GM21737 (cell line): ENCODE data around the gene DENND1A.
"Not testable (repeated sequence)": the region's sequence is repeated elsewhere in the genome, so short reads cannot be mapped to it uniquely, and the experiment has no call there.

Source experiments
- ATAC-seq: cut with Tn5 transposase; IDR thresholded peaks from one replicate; pipeline ENCODE4 v1.9.1; 2021; ENCODE audit warnings: mild to moderate bottlenecking, moderate library complexity; ENCODE audit not compliant: unreplicated experiment

The DENND1A gene

GRCh38 chr9:123952641-123953495 lies 22.9 kb upstream of the DENND1A start:
- ATAC-seq, result no peak

- ATAC-seq, result no peak
Observed at GRCh38 chr9:123948286-123948685, 18.4 kb upstream of the DENND1A start.

- ATAC-seq, result no peak
Observed at GRCh38 chr9:123947326-123947725, 17.4 kb upstream of the DENND1A start.

- no peak for ATAC-seq
Observed at GRCh38 chr9:123946101-123946821, 16.3 kb upstream of the DENND1A start.

- ATAC-seq, result no peak
Observed at GRCh38 chr9:123945532-123945931, 15.6 kb upstream of the DENND1A start.

- not testable (repeated sequence) for ATAC-seq
Observed at GRCh38 chr9:123944464-123944863, 14.5 kb upstream of the DENND1A start.

- ATAC-seq, result no peak
Observed at GRCh38 chr9:123943671-123944070, 13.7 kb upstream of the DENND1A start.

GRCh38 chr9:123942542-123942941 lies 12.6 kb upstream of the DENND1A start:
- no peak for ATAC-seq

- no peak for ATAC-seq
Observed at GRCh38 chr9:123941524-123942070, 11.7 kb upstream of the DENND1A start.

- ATAC-seq, result no peak
Observed at GRCh38 chr9:123940721-123941523, 11.0 kb upstream of the DENND1A start.

GRCh38 chr9:123938401-123938800 lies 8.5 kb upstream of the DENND1A start:
- ATAC-seq, result no peak

- ATAC-seq, result not testable (repeated sequence)
Observed at GRCh38 chr9:123936575-123936974, 6.6 kb upstream of the DENND1A start.

- ATAC-seq, result no peak
Observed at GRCh38 chr9:123933440-123934212, 3.7 kb upstream of the DENND1A start.

- ATAC-seq, result peak; percentile 22
Observed at GRCh38 chr9:123929177-123929869, 603 bp downstream of the DENND1A start.

GRCh38 chr9:123928533-123929176 lies 1.3 kb downstream of the DENND1A start:
- ATAC-seq, result no peak

GRCh38 chr9:123927625-123928532 lies 2.0 kb downstream of the DENND1A start:
- no peak for ATAC-seq

- ATAC-seq, result no peak
Observed at GRCh38 chr9:123926941-123927340, 3.0 kb downstream of the DENND1A start.

- no peak for ATAC-seq
Observed at GRCh38 chr9:123925819-123926218, 4.1 kb downstream of the DENND1A start.
